Naive thymus-derived CD4-positive, alpha-beta T cell (primary cell): Measurements from ENCODE around the gene RECQL. TPM values are rescaled to one million over a fixed set of nuclear protein-coding genes. Genes with fewer than 3 reads are reported as not detected.

ENCODE experiments used
- ATAC-seq: fragments of 150-1000 bp; cut with Tn5 transposase; 2 replicates; pipeline ENCODE4 v1.10.0; 2021; ENCODE audit warnings: mild to moderate bottlenecking, moderate library complexity
- CTCF ChIA-PET: fragments of 350-600 bp; sonication (Branson Sonifier 250); formaldehyde crosslinking; loops from one replicate; lab custom pipeline; 2021; ENCODE audit warnings: antibody characterized with exemption; lab: Charles Lee
- POLR2A ChIA-PET: fragments of 350-600 bp; sonication (Branson Sonifier 250); formaldehyde crosslinking; loops from one replicate; lab custom pipeline; 2021; ENCODE audit warnings: antibody characterized with exemption, inconsistent platforms; lab: Charles Lee
- DNase-seq, 9 donors: peaks; one replicate each; pipeline versions ENCODE4 v3.0.0 to v3.0.0-alpha.2; 2020 to 2022; ENCODE audit warnings: mixed read lengths in 1 of 9
- H3K27ac ChIP-seq: one replicate; pipeline ENCODE4 v1.7.0; 2013; ENCODE audit warnings: mild to moderate bottlenecking, low read depth, low read length, moderate library complexity
- H3K27me3 ChIP-seq, 2 donors: one replicate each; pipeline ENCODE4 v1.7.0; 2013; ENCODE audit warnings: low read length in 2 of 2, mild to moderate bottlenecking in 2 of 2, moderate library complexity in 2 of 2; ENCODE audit not compliant: control insufficient read depth in 2 of 2, insufficient read depth in 2 of 2
- H3K36me3 ChIP-seq, 3 experiments: 1 replicate in 2 of 3; 2 replicates in 1 of 3; pipeline ENCODE4 v1.7.0; 2013; ENCODE audit warnings: low read length in 3 of 3, mild to moderate bottlenecking in 3 of 3, moderate library complexity in 1 of 3; ENCODE audit not compliant: insufficient read depth in 3 of 3, control insufficient read depth in 2 of 3
- H3K4me1 ChIP-seq, 2 donors: one replicate each; pipeline ENCODE4 v1.7.0; 2013; ENCODE audit warnings: low read length in 2 of 2, mild to moderate bottlenecking in 2 of 2, moderate library complexity in 1 of 2; ENCODE audit not compliant: control insufficient read depth in 2 of 2, insufficient read depth in 2 of 2
- H3K4me3 ChIP-seq: 2 replicates; pipeline ENCODE4 v1.7.0; 2013; ENCODE audit warnings: mild to moderate bottlenecking, low read length
- H3K9me3 ChIP-seq, 3 experiments: 1 replicate in 2 of 3; 2 replicates in 1 of 3; pipeline ENCODE4 v1.7.0; 2013; ENCODE audit warnings: low read length in 3 of 3; ENCODE audit not compliant: control insufficient read depth in 2 of 3
- H3K27ac Mint-ChIP-seq, 9 donors: one replicate each; pipeline ENCODE4 v1.8.0; 2020 to 2022; ENCODE audit warnings: mixed read lengths in 9 of 9, mild to moderate bottlenecking in 8 of 9, moderate library complexity in 5 of 9, inconsistent platforms in 2 of 9
- H3K27me3 Mint-ChIP-seq, 5 donors: one replicate each; pipeline ENCODE4 v1.8.0; 2021 to 2022; ENCODE audit warnings: mixed read lengths in 5 of 5, mild to moderate bottlenecking in 1 of 5
- H3K36me3 Mint-ChIP-seq, 5 donors: one replicate each; pipeline ENCODE4 v1.8.0; 2020 to 2022; ENCODE audit warnings: mixed read lengths in 5 of 5, mild to moderate bottlenecking in 3 of 5, inconsistent platforms in 1 of 5
- H3K4me1 Mint-ChIP-seq, 7 donors: one replicate each; pipeline ENCODE4 v1.8.0; 2020 to 2022; ENCODE audit warnings: mixed read lengths in 7 of 7, mild to moderate bottlenecking in 3 of 7, inconsistent platforms in 1 of 7
- H3K4me3 Mint-ChIP-seq, 10 donors: one replicate each; pipeline ENCODE4 v1.8.0; 2020 to 2022; ENCODE audit warnings: mild to moderate bottlenecking in 10 of 10, mixed read lengths in 10 of 10, moderate library complexity in 6 of 10, inconsistent platforms in 2 of 10
- H3K9me3 Mint-ChIP-seq, 11 donors: one replicate each; pipeline ENCODE4 v1.8.0; 2020 to 2022; ENCODE audit warnings: mixed read lengths in 11 of 11, mild to moderate bottlenecking in 4 of 11, inconsistent platforms in 1 of 11, moderate library complexity in 1 of 11
- intact Hi-C, 2 donors: fragments of 100-400 bp; cut with micrococcal nuclease; formaldehyde crosslinking; loops; one replicate each; pipeline ENCODE4 v1.15.1; 2023
- polyA plus RNA-seq, 2 donors: library from polyadenylated mRNA; unstranded; fragments of 300-500 nt; fragmentation: Illumina TruSeq; gene quantifications; one replicate each; pipeline ENCODE4 v1.2.3, GENCODE V29; 2021
- total RNA-seq, 6 experiments: library from RNA in 5 of 6; stranded (reverse) in 5 of 6; gene quantifications; 1 replicate in 5 of 6; 2 replicates in 1 of 6; pipeline ENCODE4 v1.2.3 and lab custom pipeline; 2021 to 2026

Gene RECQL
- total and polyA plus RNA-seq, 7 experiments from 2014 or later: 19.4 to 77.7 (median 49.0) TPM

DNA sequence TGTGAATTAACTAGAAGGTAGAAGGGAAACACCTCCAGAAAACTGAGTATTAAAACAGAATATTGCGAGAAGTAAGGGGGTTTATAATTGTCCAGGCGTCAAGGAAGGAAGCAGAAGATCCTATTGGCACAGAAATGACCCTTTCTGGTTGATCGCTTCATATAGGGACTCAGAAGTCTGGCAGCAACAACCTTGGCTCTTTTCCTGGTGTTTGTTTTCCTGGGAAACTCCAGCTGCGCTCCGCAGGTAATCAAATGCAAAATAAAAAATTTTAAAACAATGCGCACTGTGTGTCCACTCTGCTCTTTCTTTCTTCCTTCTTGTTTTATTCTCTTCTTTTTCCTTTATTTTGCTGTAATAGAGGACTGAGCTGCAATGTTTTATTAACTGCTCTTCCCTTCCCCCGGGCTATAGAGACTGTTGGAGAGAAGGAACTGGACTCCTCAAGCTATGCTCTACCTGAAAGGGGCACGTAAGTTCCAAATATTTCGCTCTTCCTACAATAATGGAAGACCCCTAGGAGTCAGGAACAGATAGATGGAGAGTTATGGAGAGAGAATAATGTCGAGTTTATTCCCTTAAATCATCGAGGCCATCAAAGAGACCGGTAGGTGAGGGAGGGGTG lies 25.4 kb upstream of the RECQL start:
- peaks cover 18 to 49% (median 32%) of the 10 kb centered on the region in 5 donors for H3K27me3 Mint-ChIP-seq
- no peaks in the 10 kb centered on the region for H3K9me3 ChIP-seq
- H3K27ac ChIP-seq: no peak overlapping the region
- H3K4me1 ChIP-seq: peaks cover 0 to 3% of the 10 kb centered on the region in 2 donors
- intact Hi-C loops: loop anchor here (1.0 to 5.0 kb wide), 5 partner anchors 18 to 230 kb away; partner anchors contain the start of genes GOLT1B (in 1 of the 2), LDHB (in 1 of the 2) and RECQL (in 1 of the 2)
- H3K9me3 Mint-ChIP-seq: peaks cover 0 to 12% (median 4%) of the 10 kb centered on the region in 11 donors
- peaks cover 0 to 4% (median 0%) of the 10 kb centered on the region in 5 donors for H3K36me3 Mint-ChIP-seq
- peak overlapping the region; percentile 63 for H3K4me3 ChIP-seq
- CTCF ChIA-PET: no interaction called here
- POLR2A ChIA-PET: interaction anchor here (0.7 to 1.6 kb wide), 3 partner anchors 25 to 126 kb away, joined by 3 to 6 read pairs (median 4); partner anchors contain the start of genes GOLT1B and RECQL
- peak overlapping the region; percentile 67 to 90 (median 82) for H3K4me3 Mint-ChIP-seq
- H3K4me1 Mint-ChIP-seq: peaks cover 0 to 13% (median 8%) of the 10 kb centered on the region in 7 donors
- ATAC-seq: no peak
- no peak for DNase-seq
- H3K36me3 ChIP-seq: no peaks in the 10 kb centered on the region
- peak overlapping the region in 2 of 9 donors; percentile 9 to 57 for H3K27ac Mint-ChIP-seq
- no peaks in the 10 kb centered on the region for H3K27me3 ChIP-seq

DNA sequence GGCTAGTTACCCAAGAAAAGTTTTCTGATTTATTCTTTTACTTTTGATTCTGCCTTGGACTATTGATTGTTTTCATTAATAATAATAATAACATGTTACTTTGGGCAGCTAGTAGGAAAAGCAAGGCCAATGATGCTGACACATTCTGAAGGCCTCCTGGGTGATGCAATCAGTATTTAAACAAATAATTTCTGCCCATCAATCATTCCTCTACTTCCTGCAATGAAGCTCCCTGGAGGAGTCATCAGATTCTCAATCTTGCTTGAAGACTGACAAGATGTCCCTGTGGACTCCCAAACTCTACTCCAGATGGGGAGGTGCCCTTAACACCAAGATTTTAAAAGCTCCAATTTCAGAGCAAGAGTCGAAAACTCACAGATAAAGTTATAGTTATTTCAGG lies 24.6 kb upstream of the RECQL start, which contains the start of gene SPX:
Gene SPX (plus strand): TSS at position 244 of the 400 bp plus-strand sequence. CDS start 177 bp downstream, outside the sequence.
- peaks cover 0 to 3% of the 10 kb centered on the region in 2 donors for H3K4me1 ChIP-seq
- H3K27me3 ChIP-seq: no peaks in the 10 kb centered on the region
- no peaks in the 10 kb centered on the region for H3K36me3 ChIP-seq
- Mint-ChIP-seq H3K9me3 (peaks cover 0 to 12% (median 4%) of the 10 kb centered on the region in 11 donors), H3K27ac (peak within 1 kb of the TSS in 2 of 9 donors; percentile 9 to 57), H3K27me3 (peaks cover 13 to 44% (median 26%) of the 10 kb centered on the region in 5 donors), H3K36me3 (peaks cover 0 to 4% (median 0%) of the 10 kb centered on the region in 5 donors), H3K4me3 (peak within 1 kb of the TSS; percentile 67 to 90 (median 82)), H3K4me1 (peaks cover 0 to 13% (median 8%) of the 10 kb centered on the region in 7 donors)
- POLR2A ChIA-PET: interaction anchor here (0.6 to 0.8 kb wide), 2 partner anchors 126 to 1104 kb away, joined by 3 read pairs; no protein-coding TSS in a partner anchor
- CTCF ChIA-PET: no interaction called here
- intact Hi-C loops: loop anchor here (2.0 to 5.0 kb wide), 4 partner anchors 17 to 229 kb away; partner anchors contain the start of gene LDHB (in 1 of the 2)
- H3K4me3 ChIP-seq: peak within 1 kb of the TSS; percentile 63
- H3K27ac ChIP-seq: no peak within 1 kb of the TSS
- no peak for ATAC-seq
- no peak for DNase-seq
- no peaks in the 10 kb centered on the region for H3K9me3 ChIP-seq

DNA sequence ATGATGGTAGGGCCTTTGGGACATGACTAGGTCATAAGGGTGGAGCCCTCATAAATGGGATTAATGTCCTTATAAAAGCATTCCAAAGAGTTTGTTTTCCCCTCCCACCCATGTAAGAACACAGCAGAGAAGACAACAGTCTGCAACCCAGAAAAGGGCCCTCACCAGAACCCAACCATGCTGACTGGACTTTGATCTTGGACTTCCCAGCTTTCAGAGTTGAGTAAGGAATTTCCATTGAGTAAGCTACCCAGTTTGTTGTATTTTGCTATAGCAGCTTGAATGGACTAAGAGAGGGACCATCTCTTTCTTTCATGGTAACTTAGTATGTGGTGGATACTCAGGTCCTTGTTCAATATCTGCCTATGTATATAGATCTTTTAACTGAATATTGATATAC lies 21.7 kb upstream of the RECQL start:
- Histone ChIP-seq H3K4me1 (peaks cover 0 to 3% of the 10 kb centered on the region in 2 donors), H3K36me3 (no peaks in the 10 kb centered on the region), H3K4me3 (no peak overlapping the region), H3K27ac (no peak overlapping the region), H3K9me3 (no peaks in the 10 kb centered on the region), H3K27me3 (no peaks in the 10 kb centered on the region)
- no peak for DNase-seq
- CTCF ChIA-PET: no interaction called here
- Mint-ChIP-seq H3K27ac (no peak overlapping the region), H3K36me3 (peaks cover 0 to 7% (median 4%) of the 10 kb centered on the region in 5 donors), H3K27me3 (peaks cover 4 to 22% (median 5%) of the 10 kb centered on the region in 5 donors), H3K9me3 (peaks cover 0 to 12% (median 4%) of the 10 kb centered on the region in 11 donors), H3K4me1 (peaks cover 0 to 7% (median 6%) of the 10 kb centered on the region in 7 donors), H3K4me3 (no peak overlapping the region)
- intact Hi-C loops: no loop called here
- POLR2A ChIA-PET: no interaction called here
- no peak for ATAC-seq

DNA sequence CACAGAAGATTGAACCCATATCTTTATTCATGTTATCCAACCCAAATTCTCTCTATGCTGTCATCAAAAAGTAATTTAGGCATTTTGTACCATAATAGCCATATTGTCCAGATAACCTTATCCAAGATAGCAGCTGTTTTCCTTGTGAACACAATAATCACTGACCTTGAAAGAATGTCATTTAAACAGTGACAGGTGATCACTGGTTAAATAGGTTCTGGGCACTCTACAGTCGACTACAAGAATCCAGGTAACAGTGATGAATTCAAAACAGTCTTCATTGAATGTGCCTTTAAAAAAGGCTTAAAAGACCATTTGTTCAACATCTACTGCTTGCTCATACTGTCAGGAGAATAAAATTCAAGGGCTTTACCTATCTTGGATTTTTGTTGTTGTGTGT lies 20.1 kb upstream of the RECQL start:
- Histone ChIP-seq H3K27ac (no peak overlapping the region), H3K4me3 (no peak overlapping the region), H3K9me3 (no peaks in the 10 kb centered on the region), H3K27me3 (no peaks in the 10 kb centered on the region), H3K36me3 (no peaks in the 10 kb centered on the region), H3K4me1 (no peaks in the 10 kb centered on the region)
- Mint-ChIP-seq H3K4me3 (no peak overlapping the region), H3K27me3 (peaks cover 0 to 14% (median 4%) of the 10 kb centered on the region in 5 donors), H3K4me1 (no peaks in the 10 kb centered on the region), H3K9me3 (peaks cover 0 to 12% (median 4%) of the 10 kb centered on the region in 11 donors), H3K36me3 (peaks cover 0 to 10% (median 4%) of the 10 kb centered on the region in 5 donors), H3K27ac (no peak overlapping the region)
- DNase-seq (no peak), ATAC-seq (no peak)
- POLR2A ChIA-PET: interaction anchor here (0.6 to 0.7 kb wide), 2 partner anchors 20 to 32 kb away, joined by 3 read pairs; partner anchors contain the start of gene RECQL
- CTCF ChIA-PET: no interaction called here
- intact Hi-C loops: no loop called here

DNA sequence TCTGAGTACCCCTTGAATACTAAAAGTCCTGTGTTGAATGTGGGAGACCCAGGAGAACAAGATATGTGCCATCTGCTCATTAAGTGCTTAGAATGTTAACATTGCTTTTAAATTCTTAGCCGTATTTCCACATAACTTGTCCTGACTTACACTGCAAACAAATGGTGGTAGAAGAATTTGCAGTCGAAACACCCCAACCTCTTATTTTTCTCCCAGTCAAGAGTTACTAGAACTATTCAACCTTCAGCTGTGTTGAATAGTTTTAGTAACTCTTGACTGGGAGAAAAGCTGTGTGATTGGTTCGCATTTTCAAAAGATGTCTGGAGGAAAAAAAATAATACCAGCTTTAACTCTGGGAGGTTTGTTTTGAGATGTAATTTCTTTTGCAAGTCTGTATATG lies 17.0 kb upstream of the RECQL start:
- DNase-seq (no peak), ATAC-seq (no peak)
- POLR2A ChIA-PET: interaction anchor here (0.7 to 1.3 kb wide), 2 partner anchors 17 to 35 kb away, joined by 3 read pairs; partner anchors contain the start of gene RECQL
- CTCF ChIA-PET: no interaction called here
- Histone ChIP-seq H3K9me3 (no peaks in the 10 kb centered on the region), H3K4me1 (no peaks in the 10 kb centered on the region), H3K4me3 (no peak overlapping the region), H3K27me3 (no peaks in the 10 kb centered on the region), H3K27ac (no peak overlapping the region), H3K36me3 (peaks cover 5 to 12% (median 8%) of the 10 kb centered on the region in 3 experiments)
- Mint-ChIP-seq H3K27ac (no peak overlapping the region), H3K4me3 (no peak overlapping the region), H3K9me3 (no peaks in the 10 kb centered on the region), H3K4me1 (peaks cover 0 to 3% (median 0%) of the 10 kb centered on the region in 7 donors), H3K36me3 (peaks cover 0 to 21% (median 5%) of the 10 kb centered on the region in 5 donors), H3K27me3 (no peaks in the 10 kb centered on the region)
- intact Hi-C loops: no loop called here

DNA sequence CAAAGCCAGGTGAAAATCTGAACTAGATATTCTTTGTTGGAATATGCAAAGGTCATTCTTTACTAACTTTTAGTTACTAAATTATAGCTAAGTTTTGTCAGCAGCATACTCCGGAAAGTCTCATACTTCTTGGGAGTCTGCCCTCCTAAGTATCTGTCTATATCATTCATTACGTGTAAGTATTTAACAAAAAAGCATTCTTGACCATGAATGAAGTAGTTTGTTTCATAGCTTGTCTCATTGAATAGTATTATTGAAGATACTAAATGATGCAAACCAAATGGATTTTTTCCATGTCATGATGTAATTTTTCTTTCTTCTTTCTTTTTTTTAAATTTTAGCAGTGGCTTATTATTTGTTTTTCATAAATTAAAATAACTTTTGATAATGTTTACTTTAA lies 14.8 kb upstream of the RECQL start:
- no peak overlapping the region for H3K27ac ChIP-seq
- Mint-ChIP-seq H3K27me3 (no peaks in the 10 kb centered on the region), H3K9me3 (no peaks in the 10 kb centered on the region), H3K4me1 (peaks cover 0 to 9% (median 0%) of the 10 kb centered on the region in 7 donors), H3K4me3 (no peak overlapping the region), H3K27ac (no peak overlapping the region), H3K36me3 (peaks cover 0 to 26% (median 7%) of the 10 kb centered on the region in 5 donors)
- H3K27me3 ChIP-seq: no peaks in the 10 kb centered on the region
- DNase-seq (no peak), ATAC-seq (no peak)
- H3K9me3 ChIP-seq: no peaks in the 10 kb centered on the region
- intact Hi-C loops: loop anchor here in 1 of 2 donors (1.0 kb wide), 1 partner anchor 10 kb away; no protein-coding TSS in a partner anchor
- peaks cover 5 to 24% (median 8%) of the 10 kb centered on the region in 3 experiments for H3K36me3 ChIP-seq
- ChIA-PET CTCF (no interaction called here), POLR2A (no interaction called here)
- H3K4me3 ChIP-seq: no peak overlapping the region
- H3K4me1 ChIP-seq: no peaks in the 10 kb centered on the region
